Activated CD4-positive, alpha-beta T cell treated with anti-CD3 and anti-CD28 coated beads for 4 hours (primary cell): ENCODE measurements around the gene SLC25A41.
"Not testable (repeated sequence)": the region's sequence is repeated elsewhere in the genome, so short reads cannot be mapped to it uniquely, and the experiment has no call there.

Experiments used
- DNase-seq, 2 donors: peaks; one replicate each; pipeline ENCODE4 v3.0.0-alpha.2; 2020

SLC25A41 gene

DNA sequence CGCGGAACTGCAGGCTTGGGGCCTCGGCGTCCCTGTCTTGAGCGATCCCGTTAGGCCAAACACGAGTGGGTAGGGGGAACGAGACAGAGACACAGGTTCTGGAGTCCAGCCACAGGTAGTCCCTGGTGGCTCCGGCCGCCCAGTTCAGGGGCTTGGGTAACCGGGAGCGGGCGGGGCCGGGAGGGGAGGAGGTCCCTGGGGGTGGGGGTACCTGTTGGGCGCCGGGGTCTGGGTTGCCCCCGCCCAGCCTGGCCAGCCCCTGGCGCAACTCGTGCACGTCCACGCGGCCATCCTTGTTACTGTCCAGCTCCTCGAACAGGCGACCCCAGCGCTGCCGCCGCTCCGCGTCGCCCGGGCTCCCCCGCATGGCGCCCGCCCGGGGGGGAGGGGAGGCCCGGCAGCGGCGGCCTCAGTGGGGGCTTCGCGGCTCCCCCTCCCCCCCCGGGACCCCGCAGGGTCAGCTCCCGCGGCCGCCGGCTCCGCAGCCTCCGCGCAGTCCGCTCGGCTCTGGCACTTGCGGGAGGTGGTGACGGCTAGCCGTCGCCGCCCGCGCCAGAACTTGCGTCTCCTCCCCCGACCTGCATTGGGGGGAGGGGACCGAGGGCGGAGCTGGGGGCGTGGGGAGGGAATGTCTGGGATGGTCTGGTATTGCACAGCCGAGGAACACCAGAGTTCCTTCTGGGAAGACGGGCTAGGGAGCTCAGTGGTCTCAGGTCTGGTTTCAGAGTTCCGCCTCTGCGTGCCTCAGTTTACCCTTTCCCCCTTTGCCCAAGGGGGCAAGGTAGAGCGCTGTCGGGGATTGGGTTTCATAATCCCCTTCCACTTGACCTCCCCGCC lies 25.9 kb upstream of the SLC25A41 start, which contains the start of gene SLC25A23:
Gene SLC25A23 (minus strand): TSS at position 531 of the 837 bp plus-strand sequence. CDS start 164 bp downstream, at position 367.
- peak; percentile 54 to 60 for DNase-seq

- no peak for DNase-seq
Observed at GRCh38 chr19:6458695-6459261, 25.2 kb upstream of the SLC25A41 start.

GRCh38 chr19:6457958-6458694 lies 24.6 kb upstream of the SLC25A41 start:
- DNase-seq: no peak

- no peak for DNase-seq
Observed at GRCh38 chr19:6455924-6456323, 22.4 kb upstream of the SLC25A41 start.

DNA sequence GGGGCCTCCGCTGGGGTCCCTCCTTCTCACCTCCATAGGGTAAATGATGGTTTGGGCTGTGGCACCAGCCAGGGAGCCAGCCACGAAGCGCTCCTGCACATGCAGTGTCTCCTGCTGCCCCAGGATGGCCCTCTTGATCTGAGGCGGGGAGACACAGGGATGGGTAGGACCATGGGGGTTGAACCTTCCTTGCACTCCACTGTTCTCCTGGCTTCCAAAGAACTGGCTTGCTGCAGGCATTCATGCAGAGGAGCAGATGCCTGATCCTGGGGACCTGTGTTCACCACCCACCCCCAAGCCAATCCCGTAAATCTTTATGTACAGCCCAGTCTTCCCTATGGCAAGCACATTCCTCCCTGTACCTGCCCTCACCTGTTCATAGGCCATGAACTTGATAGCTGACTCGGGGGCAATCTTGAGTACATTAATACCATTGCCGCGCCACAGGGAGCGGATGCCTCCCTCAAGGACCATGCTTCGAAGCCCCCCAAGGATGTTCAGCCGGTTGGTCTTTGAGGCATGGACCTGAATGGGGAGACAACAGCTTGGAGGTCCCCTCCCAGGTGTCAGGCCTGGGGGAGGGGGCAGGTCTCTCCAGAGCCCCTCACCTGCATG lies 20.5 kb upstream of the SLC25A41 start:
- DNase-seq: no peak

DNA sequence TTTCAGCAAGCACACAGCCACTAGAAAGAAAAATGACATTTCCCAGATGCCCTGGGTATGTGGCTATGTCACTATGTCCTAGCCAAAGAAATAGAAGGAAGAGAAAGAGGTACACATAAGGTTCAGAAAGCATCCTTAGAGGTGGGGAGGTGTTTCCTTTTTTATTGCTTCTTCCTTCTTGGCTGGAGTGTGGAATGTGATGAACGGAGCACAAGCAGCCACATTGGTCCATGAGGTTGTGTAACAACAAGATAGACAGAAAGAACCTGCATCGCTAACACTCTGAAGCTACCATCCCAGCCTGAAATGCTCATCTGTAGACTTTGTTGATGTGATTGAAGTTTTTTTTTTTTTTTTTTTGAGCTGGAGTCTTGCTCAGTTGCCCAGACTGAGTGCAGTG lies 19.3 kb upstream of the SLC25A41 start:
- DNase-seq: no peak

GRCh38 chr19:6452223-6452614 lies 18.7 kb upstream of the SLC25A41 start:
- no peak for DNase-seq

DNA sequence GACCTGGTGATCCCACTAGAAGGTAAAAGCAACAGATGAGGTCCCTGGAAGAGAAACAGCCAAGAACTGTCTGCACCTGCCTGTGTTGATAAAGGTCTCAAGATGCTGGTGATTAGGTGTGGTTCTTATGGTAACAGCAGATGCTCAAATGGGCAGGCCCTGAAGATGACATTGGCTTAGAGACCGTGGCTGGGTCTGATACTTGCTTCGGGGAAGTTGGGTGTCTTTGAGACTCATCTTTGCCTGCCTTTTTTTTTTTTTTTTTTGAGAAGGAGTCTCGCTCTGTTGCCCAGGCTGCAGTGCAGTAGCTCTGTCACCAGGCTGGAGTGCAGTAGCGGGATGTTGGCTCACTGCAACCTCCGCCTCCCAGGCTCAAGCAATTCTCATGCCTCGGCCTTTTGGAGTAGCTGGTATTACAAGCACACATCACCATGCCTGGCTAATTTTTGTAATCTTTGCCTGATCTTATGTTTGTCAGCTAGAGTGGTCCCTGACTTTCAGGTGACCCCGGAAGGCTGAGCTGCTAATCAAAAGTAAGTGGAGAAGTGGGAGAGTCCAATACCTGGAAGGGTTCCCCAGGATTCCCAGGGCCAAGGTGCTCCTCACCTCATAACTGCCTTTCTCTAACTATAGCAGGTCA lies 18.1 kb upstream of the SLC25A41 start:
- no peak for DNase-seq

DNA sequence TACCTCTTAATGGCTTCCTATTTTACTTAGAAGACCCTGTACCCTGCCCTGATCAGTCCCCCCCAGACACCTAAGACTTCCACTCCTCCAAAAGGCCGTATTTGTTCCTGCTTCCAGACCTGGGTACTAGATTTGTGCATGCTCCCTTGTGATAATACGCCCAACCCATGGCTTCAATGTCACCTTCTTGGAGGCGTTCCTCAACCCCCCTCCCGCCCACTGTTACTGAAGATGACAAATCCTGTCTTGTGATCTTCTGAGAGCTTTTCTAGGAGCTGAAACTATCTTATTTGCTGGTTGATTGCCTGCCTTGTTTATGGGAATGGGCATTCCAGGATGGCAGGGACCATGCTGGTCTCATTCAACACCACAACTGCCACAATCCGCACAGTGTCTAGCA lies 16.6 kb upstream of the SLC25A41 start:
- no peak for DNase-seq

- no peak for DNase-seq
Observed at GRCh38 chr19:6448045-6448444, 14.5 kb upstream of the SLC25A41 start.

- DNase-seq: no peak
Observed at GRCh38 chr19:6446452-6446851, 12.9 kb upstream of the SLC25A41 start.

- no peak for DNase-seq
Observed at GRCh38 chr19:6443986-6444385, 10.4 kb upstream of the SLC25A41 start.

DNA sequence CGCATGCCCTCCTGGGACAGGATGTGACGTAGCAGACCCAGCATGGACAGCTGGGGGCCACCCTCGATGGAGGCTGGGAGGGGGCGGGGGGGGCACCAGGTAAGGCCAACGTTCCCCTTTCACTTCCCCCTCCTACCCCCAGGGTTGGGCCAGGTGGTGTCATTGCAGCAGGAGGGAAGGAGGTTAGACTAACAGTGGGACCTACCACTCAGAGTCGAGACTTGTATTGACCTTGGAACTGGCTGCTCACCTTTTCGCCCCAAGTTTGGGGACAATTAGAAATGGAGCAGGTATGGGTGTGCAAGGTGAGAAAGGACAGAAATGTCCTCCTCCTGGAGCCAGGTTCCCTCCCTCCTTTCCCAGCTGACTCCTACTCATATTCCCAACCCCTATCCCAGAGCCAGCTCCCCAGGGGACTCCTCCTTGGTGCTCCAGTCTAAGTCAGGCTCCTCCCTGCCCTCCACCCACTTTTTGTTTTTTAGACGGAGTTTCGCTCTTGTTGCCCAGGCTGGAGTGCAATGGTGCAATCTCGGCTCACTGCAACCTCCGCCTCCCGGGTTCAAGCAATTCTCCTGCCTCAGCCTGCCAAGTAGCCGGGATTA lies 8.6 kb upstream of the SLC25A41 start:
- no peak for DNase-seq

DNA sequence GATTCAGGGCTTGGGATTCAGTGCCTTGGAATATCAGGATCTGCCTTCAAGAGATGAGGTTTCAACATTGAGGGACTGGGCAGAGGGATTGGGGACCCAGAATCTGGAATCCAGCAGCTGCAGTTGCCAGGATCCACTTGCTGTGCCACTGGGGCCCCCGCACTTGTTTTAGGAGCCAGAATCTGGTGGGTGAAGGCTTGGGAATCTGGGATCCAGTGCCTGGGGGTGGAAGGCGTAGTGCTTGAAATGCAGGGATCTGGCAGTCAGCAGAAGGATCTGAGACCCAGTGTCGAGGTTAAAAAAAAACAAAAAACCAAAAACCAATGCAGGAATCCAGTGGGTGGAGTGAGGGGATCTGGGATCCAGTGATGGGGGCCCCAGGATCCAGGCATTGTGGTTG lies 7.3 kb upstream of the SLC25A41 start:
- no peak for DNase-seq

GRCh38 chr19:6439743-6440142 lies 6.2 kb upstream of the SLC25A41 start:
- no peak for DNase-seq

DNA sequence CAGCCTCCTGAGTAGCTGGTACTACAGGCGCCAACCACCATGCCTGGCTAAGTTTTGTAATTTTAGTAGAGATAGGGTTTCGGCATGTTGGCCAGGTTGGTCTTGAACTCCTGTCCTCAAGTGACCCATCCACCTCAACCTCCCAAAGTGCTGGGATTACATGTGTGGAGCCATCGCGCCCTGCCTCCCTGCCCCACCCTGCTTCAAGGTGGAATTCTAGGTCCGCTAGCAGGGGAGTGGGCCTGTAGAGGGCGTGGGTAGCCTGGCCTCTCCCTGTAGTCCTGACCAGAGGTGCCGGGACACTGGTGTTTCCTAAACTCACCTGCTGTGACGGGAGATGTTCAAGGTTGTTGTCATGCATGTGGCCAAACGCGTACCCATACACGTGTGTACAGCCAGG lies 398 bp downstream of the SLC25A41 start:
- DNase-seq: no peak

GRCh38 chr19:6431891-6432290 lies 1.7 kb downstream of the SLC25A41 start:
- DNase-seq: no peak

- DNase-seq: no peak
Observed at GRCh38 chr19:6429419-6430221, 3.9 kb downstream of the SLC25A41 start.

DNA sequence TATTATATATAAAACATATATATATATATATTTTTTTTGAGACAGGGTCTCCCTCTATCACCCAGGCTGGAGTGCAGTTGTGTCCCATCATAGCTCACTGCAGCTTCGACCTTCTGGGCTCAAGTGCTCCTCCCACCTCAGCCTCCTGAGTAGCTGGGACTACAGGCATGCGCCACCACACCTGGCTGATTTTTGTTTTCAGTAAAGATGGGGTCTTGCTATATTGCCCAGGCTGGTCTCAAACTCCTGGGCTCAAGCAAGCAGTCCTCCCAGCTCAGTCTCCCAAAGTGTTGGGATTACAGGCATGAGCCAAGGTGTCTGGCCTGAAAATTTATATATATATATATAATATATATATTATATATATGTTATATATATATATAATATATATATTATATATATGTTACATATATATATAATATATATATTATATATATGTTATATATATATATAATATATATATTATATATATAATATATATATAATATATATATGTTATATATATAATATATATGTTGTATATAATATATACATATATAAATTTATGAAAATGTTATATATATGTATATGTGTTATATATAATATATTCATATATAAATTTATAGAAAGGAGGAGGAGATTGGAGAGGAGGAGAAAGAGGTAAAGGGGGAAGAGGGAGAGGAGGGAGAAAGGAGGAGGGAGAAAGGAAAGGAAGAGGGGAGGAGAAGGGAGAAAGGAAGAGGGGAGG lies 4.7 kb downstream of the SLC25A41 start:
- not testable (repeated sequence) for DNase-seq

GRCh38 chr19:6427131-6427530 lies 6.4 kb downstream of the SLC25A41 start:
- DNase-seq: no peak
